G401.6 (cell line): ENCODE results near the gene APCDD1.
"Not testable (repeated sequence)": the region's sequence is repeated elsewhere in the genome, so short reads cannot be mapped to it uniquely, and the experiment has no call there.

Experiments used
- FAIRE-seq: peaks from 2 replicates; lab custom pipeline; 2012; peaks lifted over from hg19 to GRCh38; lab: Jason Lieb, UNC

APCDD1 gene

GRCh38 chr18:10497206-10497749, 42.8 kb downstream of the APCDD1 start:
- no peak for FAIRE-seq

GRCh38 chr18:10499230-10499629, 44.8 kb downstream of the APCDD1 start:
- no peak for FAIRE-seq

DNA sequence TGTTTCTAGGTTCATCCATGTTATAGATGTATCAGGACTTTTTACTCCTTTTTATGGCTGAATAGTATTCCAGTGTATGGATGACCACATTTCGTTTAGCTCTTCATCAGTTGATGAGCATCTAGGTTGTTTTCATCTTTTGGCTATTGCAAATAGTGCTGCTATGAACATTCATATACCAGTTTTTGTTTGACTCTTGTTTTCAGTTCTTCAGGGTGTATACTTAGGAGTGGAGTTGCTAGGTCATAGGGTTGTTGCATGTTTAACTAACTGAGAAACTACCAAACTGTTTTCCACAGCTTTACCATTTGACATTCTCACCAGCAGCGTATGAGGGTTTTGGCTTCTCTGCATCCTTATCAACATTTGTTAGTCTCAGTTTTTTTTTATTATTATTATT, 45.6 kb downstream of the APCDD1 start:
- no peak for FAIRE-seq

GRCh38 chr18:10504723-10505122, 50.3 kb downstream of the APCDD1 start:
- no peak for FAIRE-seq

DNA sequence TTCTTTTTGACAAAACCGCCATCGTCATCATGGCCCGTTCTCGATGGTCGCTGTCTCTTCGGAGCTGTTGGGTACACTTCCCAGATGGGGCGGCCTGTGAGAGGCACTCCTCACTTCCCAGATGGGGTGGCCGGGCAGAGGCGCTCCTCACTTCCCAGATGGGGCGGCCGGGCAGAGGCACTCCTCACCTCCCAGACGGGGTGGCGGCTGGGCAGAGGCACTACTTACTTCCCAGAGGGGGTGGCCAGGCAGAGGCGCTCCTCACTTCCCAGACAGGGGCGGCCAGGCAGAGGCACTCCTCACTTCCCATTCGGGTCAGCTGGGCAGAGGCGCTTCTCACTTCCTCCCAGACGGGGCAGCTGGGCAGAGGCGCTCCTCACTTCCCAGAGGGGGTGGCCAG, 51.5 kb downstream of the APCDD1 start:
- not testable (repeated sequence) for FAIRE-seq

DNA sequence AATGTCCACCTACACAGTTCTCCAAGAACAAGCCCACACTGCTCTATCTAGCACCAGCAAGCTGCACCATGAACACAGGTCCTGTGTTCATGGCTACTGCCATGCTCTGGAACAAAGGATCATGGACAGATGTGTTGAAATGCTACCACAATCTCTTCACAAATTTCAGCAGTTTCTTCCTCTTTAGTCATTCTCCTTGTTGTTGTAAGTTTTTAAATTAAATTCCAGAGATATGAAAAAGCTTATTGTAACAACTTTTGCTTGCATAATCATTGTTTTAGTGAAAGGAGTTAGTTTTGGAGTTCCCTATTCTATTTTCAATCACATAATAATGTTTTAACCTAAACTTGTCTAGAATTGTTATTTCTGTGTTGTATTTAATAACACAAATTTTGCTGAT, 54.2 kb downstream of the APCDD1 start:
- FAIRE-seq, result no peak

DNA sequence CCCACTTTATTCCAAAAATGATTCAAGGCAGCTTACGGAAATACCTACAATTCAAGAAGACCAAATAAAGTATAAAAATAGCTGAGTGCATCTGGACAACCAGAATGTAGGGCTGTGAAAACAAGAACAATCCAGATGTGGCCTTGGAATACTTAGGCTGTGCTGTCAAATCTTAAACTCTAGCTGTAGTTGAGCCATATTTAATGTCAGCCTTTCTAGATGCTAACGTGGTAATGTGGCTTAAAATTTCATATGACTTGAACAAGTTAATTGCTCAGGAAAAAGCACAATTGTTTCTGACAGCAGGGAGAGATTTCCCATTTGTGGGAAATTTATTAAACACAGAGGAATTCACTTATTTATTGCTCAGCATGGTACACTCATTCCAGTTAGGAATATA, 56.8 kb downstream of the APCDD1 start:
- no peak for FAIRE-seq

GRCh38 chr18:10514082-10514481, 59.6 kb downstream of the APCDD1 start:
- FAIRE-seq, result no peak

DNA sequence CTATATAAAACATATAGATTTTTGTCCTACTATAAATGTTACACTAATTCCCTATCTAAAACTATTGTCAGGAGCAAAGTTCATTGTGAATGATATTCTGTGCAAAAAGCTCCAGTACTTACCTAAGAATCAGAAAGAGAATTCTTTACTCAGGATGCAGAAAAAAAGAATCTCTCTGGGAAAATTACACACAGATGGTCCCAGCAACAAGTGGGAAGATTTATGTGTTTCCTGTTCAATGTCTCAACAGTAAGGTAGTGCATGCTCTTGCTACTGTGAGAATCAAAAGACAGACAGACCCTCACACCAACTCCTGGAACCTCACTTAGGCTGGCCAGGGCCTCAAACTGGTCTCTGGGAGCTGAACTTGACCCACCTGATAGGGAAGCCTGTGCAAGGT, 60.2 kb downstream of the APCDD1 start:
- FAIRE-seq, result no peak

GRCh38 chr18:10515456-10515855, 61.0 kb downstream of the APCDD1 start:
- FAIRE-seq, result no peak

- FAIRE-seq, result no peak
These were observed 61.6 kb downstream of the APCDD1 start for GRCh38 chr18:10516078-10516477.

- FAIRE-seq, result no peak
These were observed 64.3 kb downstream of the APCDD1 start for GRCh38 chr18:10518595-10519255.

GRCh38 chr18:10519366-10519765, 64.9 kb downstream of the APCDD1 start:
- no peak for FAIRE-seq

DNA sequence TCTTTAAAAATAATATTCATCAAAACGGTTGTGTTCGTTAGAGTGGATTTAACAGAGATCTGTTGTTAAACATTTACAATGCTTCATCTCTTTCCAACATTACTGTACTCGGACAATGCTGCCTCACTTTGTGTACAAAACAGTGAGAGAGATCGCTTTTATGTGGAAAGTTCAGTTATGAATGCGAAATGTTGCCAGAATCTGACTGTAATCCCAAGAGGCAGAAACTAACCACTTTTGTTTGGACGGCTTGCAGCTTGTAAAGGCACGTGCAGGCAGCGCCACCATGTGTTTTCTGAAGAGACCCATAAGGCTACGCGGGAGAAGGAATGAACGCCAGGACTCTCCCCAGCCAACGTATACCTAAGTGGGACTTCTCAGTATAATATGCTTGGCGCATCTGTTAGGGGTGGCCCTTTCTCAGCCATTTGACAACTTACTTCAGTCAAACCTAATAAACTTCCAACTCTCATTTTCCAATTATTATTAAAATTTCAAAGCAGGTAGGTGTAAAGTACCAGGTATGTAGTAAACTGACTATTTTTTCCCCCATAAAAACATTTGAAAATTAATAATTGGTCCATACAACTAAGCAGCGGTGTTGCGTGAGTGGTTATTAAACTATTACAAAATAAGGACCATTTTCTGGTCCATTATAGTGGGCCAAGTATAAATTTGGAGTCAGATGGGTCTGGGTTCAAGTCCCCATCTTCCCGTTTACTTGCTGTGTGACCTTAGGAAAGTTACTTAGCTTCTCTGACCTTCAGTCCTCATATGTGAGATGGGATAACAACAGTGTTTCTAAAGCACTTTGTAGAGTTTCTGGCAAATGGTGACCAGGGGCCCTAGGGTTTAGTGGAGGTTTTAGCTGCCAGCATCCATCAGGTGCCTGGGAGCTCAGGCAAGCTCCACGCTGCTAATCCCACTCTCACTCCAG, 65.8 kb downstream of the APCDD1 start:
- FAIRE-seq, result no peak

DNA sequence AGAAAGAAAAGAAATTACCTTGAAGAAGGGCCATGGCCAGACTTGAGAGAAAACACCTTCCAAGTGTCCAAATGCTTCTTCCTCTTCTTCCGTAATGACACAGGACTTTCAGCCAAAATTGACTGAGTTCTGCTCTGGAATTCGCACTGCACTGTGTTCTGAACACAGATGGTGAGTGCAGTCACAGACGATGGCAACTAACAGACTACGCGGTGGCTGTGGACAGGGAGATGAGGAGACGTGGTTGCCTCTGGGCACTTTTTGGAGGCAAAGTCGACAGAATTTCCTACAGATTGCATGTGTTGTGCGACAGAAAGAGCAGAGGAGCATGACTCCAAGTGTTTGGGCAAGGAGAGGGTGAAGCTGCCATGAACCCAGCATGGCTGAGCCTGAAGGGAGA, 67.1 kb downstream of the APCDD1 start:
- FAIRE-seq, result no peak

- FAIRE-seq, result no peak
These were observed 68.1 kb downstream of the APCDD1 start for GRCh38 chr18:10522574-10522973.

- FAIRE-seq, result no peak
These were observed 69.1 kb downstream of the APCDD1 start for GRCh38 chr18:10523544-10523943.

GRCh38 chr18:10524507-10525370, 70.3 kb downstream of the APCDD1 start:
- no peak for FAIRE-seq

DNA sequence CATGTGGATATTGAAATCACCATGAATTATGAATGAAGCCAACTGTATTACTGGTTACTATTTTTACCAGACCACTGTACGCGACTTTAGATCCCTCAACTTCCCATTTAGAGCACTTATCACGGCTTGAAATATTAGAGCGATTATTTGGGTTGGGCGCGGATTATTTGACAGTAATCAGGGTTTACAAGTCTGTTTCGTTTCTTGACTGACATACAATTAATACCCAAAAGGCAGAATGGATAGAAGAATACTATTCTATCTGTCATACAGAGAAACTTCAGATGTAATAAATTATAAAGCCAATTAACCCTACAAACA, 70.9 kb downstream of the APCDD1 start:
- FAIRE-seq, result no peak

DNA sequence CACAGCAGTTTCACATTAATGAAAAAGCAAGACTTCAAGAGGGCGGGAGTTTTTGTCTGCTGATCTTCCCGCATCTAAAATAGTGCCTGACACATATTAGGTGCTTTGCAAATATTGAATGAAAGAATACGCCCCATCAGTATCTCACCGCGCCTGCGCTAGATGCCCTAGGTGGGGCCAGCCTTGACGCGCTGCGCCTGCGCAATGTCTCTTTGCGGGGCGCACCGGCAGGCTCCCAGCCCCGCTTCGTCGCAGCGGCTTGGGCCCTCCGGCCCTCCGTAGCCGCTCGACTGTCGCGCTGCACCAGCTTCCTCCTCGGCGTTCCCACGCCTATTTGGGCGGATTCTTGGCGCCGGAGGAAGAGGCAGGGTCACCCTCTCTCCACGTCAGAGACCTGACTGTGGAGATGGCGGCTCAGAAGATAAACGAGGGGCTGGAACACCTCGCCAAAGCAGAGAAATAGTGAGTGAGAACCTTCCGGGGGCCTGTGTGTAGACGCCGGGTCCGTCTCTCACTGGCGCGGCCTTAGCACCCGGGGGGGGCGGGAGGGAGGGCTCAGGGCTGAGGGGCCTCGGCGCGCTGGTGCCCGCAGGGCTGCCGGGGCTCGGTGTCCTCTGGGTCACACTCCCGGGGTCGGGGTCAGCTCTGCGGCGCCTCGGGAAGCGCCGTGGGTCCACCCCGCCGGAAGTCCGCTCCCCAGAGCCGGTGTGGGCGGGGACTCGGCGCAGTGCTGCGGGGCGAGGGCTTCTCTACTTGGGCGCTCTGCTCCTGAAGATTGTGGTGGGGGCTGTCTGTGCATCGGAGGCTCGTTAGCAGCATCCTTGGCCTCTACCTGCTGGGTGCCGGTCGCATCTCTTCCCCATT, 71.5 kb downstream of the APCDD1 start, which contains the start of gene NAPG:
Gene NAPG, plus strand, starts transcription at position 331 of the 864 bp plus-strand sequence. Its CDS starts 76 bp downstream, at position 407.
- FAIRE-seq, result peak; percentile 73

DNA sequence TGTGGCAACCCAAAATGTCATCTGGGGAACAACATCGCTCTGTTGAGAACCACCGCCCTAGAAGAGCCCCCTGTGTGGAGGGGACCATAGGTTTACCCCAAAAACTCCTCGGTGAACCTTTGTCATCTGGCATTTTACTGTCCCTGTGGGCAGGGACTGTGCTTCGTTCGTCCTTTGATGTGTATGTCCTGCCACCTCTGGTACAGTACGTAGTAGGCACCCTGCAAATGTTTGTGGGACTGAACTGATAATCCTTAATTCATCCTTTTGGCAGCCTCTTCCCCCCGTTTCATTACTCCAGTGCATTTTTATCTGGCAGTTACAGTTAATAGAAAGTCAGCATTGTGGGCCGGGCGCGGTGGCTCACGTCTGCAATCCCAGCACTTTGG, 72.1 kb downstream of the APCDD1 start:
- FAIRE-seq, result no peak
